GM23248 (cell line): ENCODE results near the gene KICS2. TPM values are rescaled to one million over a fixed set of nuclear protein-coding genes. Genes with fewer than 3 reads are reported as not detected.

Source experiments
- DNase-seq: peaks from one replicate; pipeline ENCODE4 v3.0.0-alpha.2; 2015
- H2AFZ ChIP-seq: fragments of 200-600 bp; sonication (generic); 2 replicates; pipeline ENCODE4 v1.6.1; 2016; ENCODE audit warnings: antibody characterized with exemption
- H3F3A ChIP-seq: fragments of 200-600 bp; sonication (generic); 2 replicates; pipeline ENCODE4 v1.6.1; 2016; ENCODE audit warnings: mild to moderate bottlenecking, antibody characterized with exemption, mixed run types; ENCODE audit not compliant: insufficient read depth
- H3K27ac ChIP-seq: fragments of 200-600 bp; sonication (generic); 2 replicates; pipeline ENCODE4 v1.5.1; 2016; ENCODE audit warnings: mild to moderate bottlenecking
- H3K27me3 ChIP-seq: fragments of 200-600 bp; sonication (generic); replicated peaks from 2 replicates; pipeline ENCODE4 v1.6.1; 2016; ENCODE audit warnings: mild to moderate bottlenecking; ENCODE audit not compliant: insufficient read depth
- H3K36me3 ChIP-seq: fragments of 200-600 bp; sonication (generic); 2 replicates; pipeline ENCODE4 v1.6.1; 2016; ENCODE audit warnings: low read depth, mild to moderate bottlenecking
- H3K4me1 ChIP-seq: fragments of 200-600 bp; sonication (generic); 2 replicates; pipeline ENCODE4 v1.6.1; 2016; ENCODE audit warnings: mild to moderate bottlenecking; ENCODE audit not compliant: insufficient read depth
- H3K4me2 ChIP-seq: fragments of 200-600 bp; sonication (generic); one replicate; pipeline ENCODE4 v1.6.1; 2016; ENCODE audit warnings: mild to moderate bottlenecking; ENCODE audit not compliant: unreplicated experiment
- H3K4me3 ChIP-seq: fragments of 200-600 bp; sonication (generic); 2 replicates; pipeline ENCODE4 v1.5.1; 2016; ENCODE audit warnings: mild to moderate bottlenecking
- H3K79me2 ChIP-seq: fragments of 200-600 bp; sonication (generic); 2 replicates; pipeline ENCODE4 v1.6.1; 2016; ENCODE audit warnings: mild to moderate bottlenecking; ENCODE audit not compliant: insufficient read depth
- H3K9ac ChIP-seq: fragments of 200-600 bp; sonication (generic); 2 replicates; pipeline ENCODE4 v1.6.1; 2016; ENCODE audit warnings: mild to moderate bottlenecking
- H3K9me2 ChIP-seq: fragments of 200-600 bp; sonication (generic); 2 replicates; pipeline ENCODE4 v1.6.1; 2016; ENCODE audit warnings: mixed run types, mild to moderate bottlenecking, moderate library complexity; ENCODE audit not compliant: insufficient read depth
- H3K9me3 ChIP-seq: fragments of 200-600 bp; sonication (generic); one replicate; pipeline ENCODE4 v1.6.1; 2017; ENCODE audit warnings: low read depth
- H4K20me1 ChIP-seq: fragments of 200-600 bp; sonication (generic); 2 replicates; pipeline ENCODE4 v1.6.0; 2016; ENCODE audit not compliant: insufficient read depth
- EZH2 ChIP-seq: fragments of 200-600 bp; sonication (generic); IDR thresholded peaks from 2 replicates; pipeline ENCODE4 v1.6.1; 2018; ENCODE audit warnings: antibody characterized with exemption, mild to moderate bottlenecking; ENCODE audit not compliant: insufficient read depth, poor library complexity, severe bottlenecking
- EZH2phosphoT487 ChIP-seq: fragments of 200-600 bp; sonication (generic); IDR thresholded peaks from 2 replicates; pipeline ENCODE4 v1.6.1; 2018; ENCODE audit warnings: antibody characterized with exemption, moderate library complexity, mild to moderate bottlenecking, low read depth; ENCODE audit not compliant: insufficient read depth
- WGBS, 2 experiments: methylation state at CpG; one replicate each; pipeline ENCODE4 v1.1.6; 2015 to 2017; ENCODE audit warnings: low lambda C conversion rate in 2 of 2, low coverage in 1 of 2; ENCODE audit errors: missing lambda C conversion rate in 2 of 2; 5-methylcytosine and 5-hydroxymethylcytosine counted together
- in situ Hi-C: fragments of 300-500 bp; cut with MboI; formaldehyde crosslinking; loops from 2 replicates; pipeline ENCODE4 v1.15.0; 2020
- polyA plus RNA-seq: library from polyadenylated mRNA; unstranded; fragments of >200 nt; fragmentation: Nextera tagmentation; extraction: Ambion mirVana; gene quantifications from 2 replicates; pipeline ENCODE4 v1.2.1, GENCODE V29; 2016
- total RNA-seq: library from RNA; depleted of rRNA; stranded (reverse); fragments of >200 nt; shearing (Covaris generic); gene quantifications from 2 replicates; pipeline ENCODE4 v1.2.3, GENCODE V29; 2014

The KICS2 gene
- total and polyA plus RNA-seq, 2 experiments from 2014 or later = 2.9 to 3.5 TPM

- no peak for DNase-seq
Observed at GRCh38 chr12:64216239-64216638, 5.9 kb downstream of the KICS2 start.

GRCh38 chr12:64212119-64212746 lies 9.9 kb downstream of the KICS2 start:
- peaks cover 5% of the 10 kb centered on the region; the same call in 1 of the 2 replicates for H3K36me3 ChIP-seq
- no peak overlapping the region for H2AFZ ChIP-seq
- DNase-seq = no peak
- H3K9me3 ChIP-seq = no peaks in the 10 kb centered on the region
- no peak overlapping the region for H3K4me2 ChIP-seq
- H3K4me3 ChIP-seq = no peak overlapping the region
- no peak overlapping the region for H3K9ac ChIP-seq
- in situ Hi-C loops = no loop called here
- no peaks in the 10 kb centered on the region for H3K9me2 ChIP-seq
- no peaks in the 10 kb centered on the region for H3F3A ChIP-seq
- H3K27me3 ChIP-seq = no peaks in the 10 kb centered on the region
- TF ChIP-seq EZH2phosphoT487 (no peak), EZH2 (no peak)
- 67 to 73% methylated on average over 5 of the region's 5 CpGs for WGBS, 2 experiments
- H3K27ac ChIP-seq = no peak overlapping the region
- no peaks in the 10 kb centered on the region for H3K4me1 ChIP-seq
- no peaks in the 10 kb centered on the region for H4K20me1 ChIP-seq
- H3K79me2 ChIP-seq = no peaks in the 10 kb centered on the region

More at GRCh38 chr12:64216239-64216638, 5.9 kb downstream of the KICS2 start:
- in situ Hi-C loops = no loop called here
- Histone ChIP-seq H3K9ac (no peak overlapping the region), H3K9me3 (no peaks in the 10 kb centered on the region), H3F3A (no peaks in the 10 kb centered on the region), H3K36me3 (peaks cover 5% of the 10 kb centered on the region; the same call in 1 of the 2 replicates), H2AFZ (no peak overlapping the region), H3K9me2 (no peaks in the 10 kb centered on the region), H3K79me2 (no peaks in the 10 kb centered on the region), H3K4me3 (no peak overlapping the region), H3K4me2 (no peak overlapping the region), H3K27me3 (no peaks in the 10 kb centered on the region), H3K4me1 (peaks cover 6% of the 10 kb centered on the region; the same call in 1 of the 2 replicates), H3K27ac (no peak overlapping the region), H4K20me1 (no peaks in the 10 kb centered on the region)
- TF ChIP-seq EZH2phosphoT487 = no peak
- TF ChIP-seq EZH2 = no peak

GRCh38 chr12:64207453-64207852 lies 14.6 kb downstream of the KICS2 start:
- Histone ChIP-seq H3K9me2 (no peaks in the 10 kb centered on the region), H3K9me3 (no peaks in the 10 kb centered on the region), H3K36me3 (peaks cover 4% of the 10 kb centered on the region; the same call in 1 of the 2 replicates), H2AFZ (no peak overlapping the region), H3F3A (no peaks in the 10 kb centered on the region), H3K79me2 (no peaks in the 10 kb centered on the region), H3K4me2 (no peak overlapping the region), H3K27me3 (no peaks in the 10 kb centered on the region), H3K4me3 (no peak overlapping the region), H3K27ac (no peak overlapping the region), H4K20me1 (no peaks in the 10 kb centered on the region), H3K4me1 (no peaks in the 10 kb centered on the region), H3K9ac (no peak overlapping the region)
- in situ Hi-C loops = no loop called here
- WGBS, 2 experiments = 84% methylated on average over 2 of the region's 2 CpGs
- TF ChIP-seq EZH2phosphoT487 (no peak), EZH2 (no peak)
- no peak for DNase-seq

GRCh38 chr12:64205542-64205941 lies 16.6 kb downstream of the KICS2 start:
- Histone ChIP-seq H3K27ac (no peak overlapping the region), H3K4me2 (no peak overlapping the region), H4K20me1 (no peaks in the 10 kb centered on the region), H3K4me3 (no peak overlapping the region), H3K4me1 (no peaks in the 10 kb centered on the region), H3K9ac (no peak overlapping the region), H2AFZ (no peak overlapping the region), H3K9me2 (no peaks in the 10 kb centered on the region), H3K79me2 (no peaks in the 10 kb centered on the region), H3K36me3 (no peaks in the 10 kb centered on the region), H3F3A (no peaks in the 10 kb centered on the region), H3K27me3 (no peaks in the 10 kb centered on the region), H3K9me3 (no peaks in the 10 kb centered on the region)
- TF ChIP-seq EZH2phosphoT487 (no peak), EZH2 (no peak)
- no peak for DNase-seq
- in situ Hi-C loops = no loop called here
- 95 to 100% methylated on average over 1 to 2 of the region's 2 CpGs for WGBS, 2 experiments
